Activated T-cell treated with anti-CD3 and anti-CD28 coated beads, Interleukin-2, amount 50 U/mL, for 72 hours (primary cell): ENCODE results near the gene TCF25. TPM values are rescaled to one million over a fixed set of nuclear protein-coding genes. Genes with fewer than 3 reads are reported as not detected.

Source experiments
- ATAC-seq, 2 donors: fragments of 150-1000 bp; cut with Tn5 transposase; replicated peaks in 1 of 2; 2 replicates each; pipeline ENCODE4 v1.10.0; 2021; ENCODE audit warnings: moderate library complexity in 2 of 2, mild to moderate bottlenecking in 1 of 2
- DNase-seq, 2 donors: peaks; one replicate each; pipeline ENCODE4 v3.0.0; 2021 to 2022; ENCODE audit warnings: mixed read lengths in 1 of 2
- H3K27ac Mint-ChIP-seq: one replicate; pipeline ENCODE4 v1.8.0; 2022; ENCODE audit warnings: mild to moderate bottlenecking, moderate library complexity, mixed read lengths
- H3K27me3 Mint-ChIP-seq: one replicate; pipeline ENCODE4 v1.8.0; 2022; ENCODE audit warnings: low read depth, mixed read lengths
- H3K36me3 Mint-ChIP-seq, 2 donors: one replicate each; pipeline ENCODE4 v1.8.0; 2022; ENCODE audit warnings: mixed read lengths in 2 of 2, mild to moderate bottlenecking in 1 of 2; ENCODE audit not compliant: insufficient read depth in 2 of 2
- H3K4me1 Mint-ChIP-seq: one replicate; pipeline ENCODE4 v1.8.0; 2022; ENCODE audit warnings: low read depth, mixed read lengths
- H3K4me3 Mint-ChIP-seq, 2 donors: one replicate each; pipeline ENCODE4 v1.8.0; 2022; ENCODE audit warnings: mild to moderate bottlenecking in 2 of 2, mixed read lengths in 2 of 2, moderate library complexity in 2 of 2
- H3K9me3 Mint-ChIP-seq, 2 donors: one replicate each; pipeline ENCODE4 v1.8.0; 2022; ENCODE audit warnings: mixed read lengths in 2 of 2
- total RNA-seq, 2 donors: library from RNA; stranded (reverse); gene quantifications; one replicate each; pipeline ENCODE4 v1.2.3, GENCODE V29; 2022

The TCF25 gene
- total RNA-seq, 2 donors from 2014 or later, result 167 to 195 TPM

GRCh38 chr16:89958596-89958995 lies 85.2 kb downstream of the TCF25 start:
- Mint-ChIP-seq H3K36me3 (peaks cover 0 to 5% of the 10 kb centered on the region in 2 donors), H3K9me3 (no peaks in the 10 kb centered on the region), H3K4me3 (no peak overlapping the region), H3K27me3 (no peaks in the 10 kb centered on the region), H3K27ac (no peak overlapping the region), H3K4me1 (no peaks in the 10 kb centered on the region)
- ATAC-seq (no peak), DNase-seq (no peak)

GRCh38 chr16:89960966-89961365 lies 87.6 kb downstream of the TCF25 start:
- Mint-ChIP-seq H3K36me3 (peaks cover 0 to 5% of the 10 kb centered on the region in 2 donors), H3K4me1 (no peaks in the 10 kb centered on the region), H3K9me3 (no peaks in the 10 kb centered on the region), H3K4me3 (no peak overlapping the region), H3K27me3 (no peaks in the 10 kb centered on the region), H3K27ac (no peak overlapping the region)
- DNase-seq (no peak), ATAC-seq (no peak)

Other genes with a start within 250 kb of the TCF25 start
- gene CHMP1A, start 215.9 kb upstream of the TCF25 start, total RNA-seq, result 10 to 100 TPM; 65.0 to 68.1 TPM
- 10 to 100 TPM in 1 of 2 donors, 1 to 10 TPM in 1; 10.0 to 12.1 TPM for gene SPATA33, start 215.8 kb upstream of the TCF25 start, total RNA-seq
- gene CDK10, start 186.9 kb upstream of the TCF25 start, total RNA-seq, result 10 to 100 TPM; 66.6 to 83.2 TPM
- 1 to 10 TPM; 6.1 to 6.5 TPM for gene SPATA2L, start 171.9 kb upstream of the TCF25 start, total RNA-seq
- 1 to 10 TPM; 4.7 to 6.5 TPM for gene VPS9D1, start 152.7 kb upstream of the TCF25 start, total RNA-seq
- gene ZNF276, start 152.1 kb upstream of the TCF25 start, total RNA-seq, result 10 to 100 TPM; 27.1 to 31.1 TPM
- 100 to 1,000 TPM in 1 of 2 donors, 10 to 100 TPM in 1; 90.6 to 128 TPM for gene FANCA, start 56.9 kb upstream of the TCF25 start, total RNA-seq
- under 1 TPM; 0.69 to 0.91 TPM for gene SPIRE2, start 45.1 kb upstream of the TCF25 start, total RNA-seq
- gene MC1R, start 45.3 kb downstream of the TCF25 start, total RNA-seq, result 10 to 100 TPM in 1 of 2 donors, 1 to 10 TPM in 1; 7.6 to 15.2 TPM
- 1 to 10 TPM; 1.3 to 2.7 TPM for gene TUBB3, start 49.8 kb downstream of the TCF25 start, total RNA-seq
- gene DEF8, start 75.2 kb downstream of the TCF25 start, total RNA-seq, result 10 to 100 TPM; 22.5 to 23.8 TPM
- 1 to 10 TPM in 1 of 2 donors, under 1 TPM in 1; 0.70 to 1.4 TPM for gene DBNDD1, start 145.9 kb downstream of the TCF25 start, total RNA-seq
- not detected for gene PRDM7, start 203.7 kb downstream of the TCF25 start, total RNA-seq